ENCODE results near the gene PHF3. TPM values are rescaled to one million over a fixed set of nuclear protein-coding genes. Genes with fewer than 3 reads are reported as not detected.
A peak's percentile ranks its signal among the peaks of the same experiment; 100 is the strongest.

PHF3 gene
- 52.4 TPM for polyA plus RNA-seq (2013, experiment 1 of 4)
- 49.8 TPM for polyA plus RNA-seq (2013, experiment 2 of 4)
- polyA plus RNA-seq (2013, experiment 3 of 4), result 36.4 TPM
- 42.2 TPM for polyA plus RNA-seq (2013, experiment 4 of 4)

- H3K27me3 ChIP-seq (ENCODE audit: control insufficient read depth, insufficient read depth, low read length, poor library complexity, severe bottlenecking), result peaks cover 34% of the 10 kb centered on the region
- 0% methylated on average over 126 of the region's 126 CpGs for WGBS, 2 experiments
- peaks cover 14% of the 10 kb centered on the region for H3K4me1 ChIP-seq (ENCODE audit: control insufficient read depth, insufficient read depth, low read length)
These were observed at the start of gene PHF3 for GRCh38 chr6:63635588-63636517. TSS of gene PHF3 (plus strand) at chr6:63635802. CDS start at chr6:63646552, 10,750 bp downstream.

GRCh38 chr6:63589952-63590411, 45.6 kb upstream of the PHF3 start:
- 51 to 59% methylated on average over 1 to 2 of the region's 2 CpGs for WGBS, 2 experiments
- Histone ChIP-seq H3K9me3 (ENCODE audit: control insufficient read depth, low read length) (no peaks in the 10 kb centered on the region), H3K36me3 (ENCODE audit: control insufficient read depth, insufficient read depth, low read length) (no peaks in the 10 kb centered on the region), H3K4me1 (ENCODE audit: control insufficient read depth, insufficient read depth, low read length) (no peaks in the 10 kb centered on the region), H3K27me3 (ENCODE audit: control insufficient read depth, insufficient read depth, low read length, poor library complexity, severe bottlenecking) (no peaks in the 10 kb centered on the region), H3K27ac (ENCODE audit: insufficient read depth, low read depth, low read length, poor library complexity, severe bottlenecking) (peak overlapping the region; percentile 63), H3K4me3 (ENCODE audit: insufficient read depth, low read depth, low read length) (no peak overlapping the region)

More at GRCh38 chr6:63635588-63636517, at the start of gene PHF3:
- H3K36me3 ChIP-seq (ENCODE audit: control insufficient read depth, insufficient read depth, low read length), result no peaks in the 10 kb centered on the region
- H3K9me3 ChIP-seq (ENCODE audit: control insufficient read depth, low read length), result no peaks in the 10 kb centered on the region
- peak within 1 kb of the TSS; percentile 96 for H3K27ac ChIP-seq (ENCODE audit: insufficient read depth, low read depth, low read length, poor library complexity, severe bottlenecking)
- peak within 1 kb of the TSS; percentile 92 for H3K4me3 ChIP-seq (ENCODE audit: insufficient read depth, low read depth, low read length)

- Histone ChIP-seq H3K27me3 (ENCODE audit: control insufficient read depth, insufficient read depth, low read length, poor library complexity, severe bottlenecking) (no peaks in the 10 kb centered on the region), H3K4me1 (ENCODE audit: control insufficient read depth, insufficient read depth, low read length) (no peaks in the 10 kb centered on the region), H3K4me3 (ENCODE audit: insufficient read depth, low read depth, low read length) (no peak overlapping the region), H3K9me3 (ENCODE audit: control insufficient read depth, low read length) (no peaks in the 10 kb centered on the region), H3K36me3 (ENCODE audit: control insufficient read depth, insufficient read depth, low read length) (no peaks in the 10 kb centered on the region), H3K27ac (ENCODE audit: insufficient read depth, low read depth, low read length, poor library complexity, severe bottlenecking) (no peak overlapping the region)
- WGBS, 2 experiments, result 92 to 94% methylated on average over 7 of the region's 7 CpGs
These were observed 42.7 kb upstream of the PHF3 start for GRCh38 chr6:63592886-63593285.

- H3K27ac ChIP-seq (ENCODE audit: insufficient read depth, low read depth, low read length, poor library complexity, severe bottlenecking), result no peak overlapping the region
- H3K4me3 ChIP-seq (ENCODE audit: insufficient read depth, low read depth, low read length), result peak overlapping the region; percentile 53
- H3K9me3 ChIP-seq (ENCODE audit: control insufficient read depth, low read length), result no peaks in the 10 kb centered on the region
- 51 to 65% methylated on average over 2 to 5 of the region's 6 CpGs for WGBS, 2 experiments
- H3K4me1 ChIP-seq (ENCODE audit: control insufficient read depth, insufficient read depth, low read length), result no peaks in the 10 kb centered on the region
- no peaks in the 10 kb centered on the region for H3K27me3 ChIP-seq (ENCODE audit: control insufficient read depth, insufficient read depth, low read length, poor library complexity, severe bottlenecking)
- no peaks in the 10 kb centered on the region for H3K36me3 ChIP-seq (ENCODE audit: control insufficient read depth, insufficient read depth, low read length)
These were observed 38.2 kb upstream of the PHF3 start for GRCh38 chr6:63597141-63598048.

GRCh38 chr6:63598049-63599036, 37.3 kb upstream of the PHF3 start:
- 11 to 15% methylated on average over 23 of the region's 23 CpGs for WGBS, 2 experiments
- Histone ChIP-seq H3K36me3 (ENCODE audit: control insufficient read depth, insufficient read depth, low read length) (no peaks in the 10 kb centered on the region), H3K4me1 (ENCODE audit: control insufficient read depth, insufficient read depth, low read length) (no peaks in the 10 kb centered on the region), H3K27ac (ENCODE audit: insufficient read depth, low read depth, low read length, poor library complexity, severe bottlenecking) (no peak overlapping the region), H3K27me3 (ENCODE audit: control insufficient read depth, insufficient read depth, low read length, poor library complexity, severe bottlenecking) (no peaks in the 10 kb centered on the region), H3K4me3 (ENCODE audit: insufficient read depth, low read depth, low read length) (peak overlapping the region; percentile 53), H3K9me3 (ENCODE audit: control insufficient read depth, low read length) (no peaks in the 10 kb centered on the region)

GRCh38 chr6:63599243-63599642, 36.4 kb upstream of the PHF3 start:
- Histone ChIP-seq H3K27ac (ENCODE audit: insufficient read depth, low read depth, low read length, poor library complexity, severe bottlenecking) (no peak overlapping the region), H3K4me1 (ENCODE audit: control insufficient read depth, insufficient read depth, low read length) (no peaks in the 10 kb centered on the region), H3K36me3 (ENCODE audit: control insufficient read depth, insufficient read depth, low read length) (no peaks in the 10 kb centered on the region), H3K27me3 (ENCODE audit: control insufficient read depth, insufficient read depth, low read length, poor library complexity, severe bottlenecking) (no peaks in the 10 kb centered on the region), H3K9me3 (ENCODE audit: control insufficient read depth, low read length) (no peaks in the 10 kb centered on the region), H3K4me3 (ENCODE audit: insufficient read depth, low read depth, low read length) (no peak overlapping the region)
- 87 to 93% methylated on average over 7 of the region's 7 CpGs for WGBS, 2 experiments

GRCh38 chr6:63600136-63600535, 35.5 kb upstream of the PHF3 start:
- H3K27me3 ChIP-seq (ENCODE audit: control insufficient read depth, insufficient read depth, low read length, poor library complexity, severe bottlenecking), result no peaks in the 10 kb centered on the region
- no peak overlapping the region for H3K27ac ChIP-seq (ENCODE audit: insufficient read depth, low read depth, low read length, poor library complexity, severe bottlenecking)
- no peaks in the 10 kb centered on the region for H3K4me1 ChIP-seq (ENCODE audit: control insufficient read depth, insufficient read depth, low read length)
- WGBS, 2 experiments, result 91 to 97% methylated on average over 5 to 6 of the region's 6 CpGs
- H3K36me3 ChIP-seq (ENCODE audit: control insufficient read depth, insufficient read depth, low read length), result no peaks in the 10 kb centered on the region
- no peaks in the 10 kb centered on the region for H3K9me3 ChIP-seq (ENCODE audit: control insufficient read depth, low read length)
- H3K4me3 ChIP-seq (ENCODE audit: insufficient read depth, low read depth, low read length), result no peak overlapping the region

GRCh38 chr6:63609231-63609630, 26.4 kb upstream of the PHF3 start:
- WGBS, 2 experiments, result 67 to 100% methylated on average over 1 of the region's 1 CpG
- no peak overlapping the region for H3K27ac ChIP-seq (ENCODE audit: insufficient read depth, low read depth, low read length, poor library complexity, severe bottlenecking)
- no peaks in the 10 kb centered on the region for H3K4me1 ChIP-seq (ENCODE audit: control insufficient read depth, insufficient read depth, low read length)
- no peaks in the 10 kb centered on the region for H3K27me3 ChIP-seq (ENCODE audit: control insufficient read depth, insufficient read depth, low read length, poor library complexity, severe bottlenecking)
- no peaks in the 10 kb centered on the region for H3K36me3 ChIP-seq (ENCODE audit: control insufficient read depth, insufficient read depth, low read length)
- H3K4me3 ChIP-seq (ENCODE audit: insufficient read depth, low read depth, low read length), result no peak overlapping the region
- no peaks in the 10 kb centered on the region for H3K9me3 ChIP-seq (ENCODE audit: control insufficient read depth, low read length)

- Histone ChIP-seq H3K4me3 (ENCODE audit: insufficient read depth, low read depth, low read length) (no peak overlapping the region), H3K27me3 (ENCODE audit: control insufficient read depth, insufficient read depth, low read length, poor library complexity, severe bottlenecking) (no peaks in the 10 kb centered on the region), H3K9me3 (ENCODE audit: control insufficient read depth, low read length) (no peaks in the 10 kb centered on the region), H3K36me3 (ENCODE audit: control insufficient read depth, insufficient read depth, low read length) (no peaks in the 10 kb centered on the region), H3K4me1 (ENCODE audit: control insufficient read depth, insufficient read depth, low read length) (no peaks in the 10 kb centered on the region), H3K27ac (ENCODE audit: insufficient read depth, low read depth, low read length, poor library complexity, severe bottlenecking) (no peak overlapping the region)
- WGBS, 2 experiments, result 69 to 94% methylated on average over 1 of the region's 1 CpG
These were observed 24.7 kb upstream of the PHF3 start for GRCh38 chr6:63610944-63611343.

Measured in ectodermal cell (in vitro differentiated cells).